NB4 (cell line): ENCODE data around the gene B3GAT3.
A peak's percentile ranks its signal among the peaks of the same experiment; 100 is the strongest.
"Not testable (repeated sequence)": the region's sequence is repeated elsewhere in the genome, so short reads cannot be mapped to it uniquely, and the experiment has no call there.

Source experiments
- DNase-seq: peaks from one replicate; pipeline ENCODE4 v3.0.0; 2010; ENCODE audit warnings: low read depth
- H3K4me3 ChIP-seq: one replicate; pipeline ENCODE4 v1.5.1; 2011; ENCODE audit warnings: mild to moderate bottlenecking, low read depth, low read length, moderate library complexity
- MAX ChIP-seq: IDR thresholded peaks from 2 replicates; pipeline ENCODE4 v1.6.1; 2011; ENCODE audit warnings: low read depth, low read length
- MYC ChIP-seq: IDR thresholded peaks from 2 replicates; pipeline ENCODE4 v1.6.1; 2011; ENCODE audit warnings: low read depth, low read length
- POLR2A ChIP-seq: IDR thresholded peaks from 2 replicates; pipeline ENCODE4 v1.6.1; 2011; ENCODE audit warnings: mild to moderate bottlenecking; ENCODE audit not compliant: insufficient read length; ENCODE audit errors: extremely low read depth
- TF ChIP-seq, protein P1 (sequence below): IDR thresholded peaks from one replicate; pipeline ENCODE4 v1.5.1; 2012; ENCODE audit warnings: low read depth, low read length

The B3GAT3 gene

GRCh38 chr11:62574363-62575071, 47.3 kb downstream of the B3GAT3 start:
- peak; percentile 5 for TF ChIP-seq POLR2A
- TF ChIP-seq, protein P1, sequence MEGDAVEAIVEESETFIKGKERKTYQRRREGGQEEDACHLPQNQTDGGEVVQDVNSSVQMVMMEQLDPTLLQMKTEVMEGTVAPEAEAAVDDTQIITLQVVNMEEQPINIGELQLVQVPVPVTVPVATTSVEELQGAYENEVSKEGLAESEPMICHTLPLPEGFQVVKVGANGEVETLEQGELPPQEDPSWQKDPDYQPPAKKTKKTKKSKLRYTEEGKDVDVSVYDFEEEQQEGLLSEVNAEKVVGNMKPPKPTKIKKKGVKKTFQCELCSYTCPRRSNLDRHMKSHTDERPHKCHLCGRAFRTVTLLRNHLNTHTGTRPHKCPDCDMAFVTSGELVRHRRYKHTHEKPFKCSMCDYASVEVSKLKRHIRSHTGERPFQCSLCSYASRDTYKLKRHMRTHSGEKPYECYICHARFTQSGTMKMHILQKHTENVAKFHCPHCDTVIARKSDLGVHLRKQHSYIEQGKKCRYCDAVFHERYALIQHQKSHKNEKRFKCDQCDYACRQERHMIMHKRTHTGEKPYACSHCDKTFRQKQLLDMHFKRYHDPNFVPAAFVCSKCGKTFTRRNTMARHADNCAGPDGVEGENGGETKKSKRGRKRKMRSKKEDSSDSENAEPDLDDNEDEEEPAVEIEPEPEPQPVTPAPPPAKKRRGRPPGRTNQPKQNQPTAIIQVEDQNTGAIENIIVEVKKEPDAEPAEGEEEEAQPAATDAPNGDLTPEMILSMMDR, result no peak
- no peak for TF ChIP-seq MAX
- peak; percentile 80 for TF ChIP-seq MYC
- H3K4me3 ChIP-seq, result peak overlapping the region; percentile 84
- peak; percentile 72 for DNase-seq

DNA sequence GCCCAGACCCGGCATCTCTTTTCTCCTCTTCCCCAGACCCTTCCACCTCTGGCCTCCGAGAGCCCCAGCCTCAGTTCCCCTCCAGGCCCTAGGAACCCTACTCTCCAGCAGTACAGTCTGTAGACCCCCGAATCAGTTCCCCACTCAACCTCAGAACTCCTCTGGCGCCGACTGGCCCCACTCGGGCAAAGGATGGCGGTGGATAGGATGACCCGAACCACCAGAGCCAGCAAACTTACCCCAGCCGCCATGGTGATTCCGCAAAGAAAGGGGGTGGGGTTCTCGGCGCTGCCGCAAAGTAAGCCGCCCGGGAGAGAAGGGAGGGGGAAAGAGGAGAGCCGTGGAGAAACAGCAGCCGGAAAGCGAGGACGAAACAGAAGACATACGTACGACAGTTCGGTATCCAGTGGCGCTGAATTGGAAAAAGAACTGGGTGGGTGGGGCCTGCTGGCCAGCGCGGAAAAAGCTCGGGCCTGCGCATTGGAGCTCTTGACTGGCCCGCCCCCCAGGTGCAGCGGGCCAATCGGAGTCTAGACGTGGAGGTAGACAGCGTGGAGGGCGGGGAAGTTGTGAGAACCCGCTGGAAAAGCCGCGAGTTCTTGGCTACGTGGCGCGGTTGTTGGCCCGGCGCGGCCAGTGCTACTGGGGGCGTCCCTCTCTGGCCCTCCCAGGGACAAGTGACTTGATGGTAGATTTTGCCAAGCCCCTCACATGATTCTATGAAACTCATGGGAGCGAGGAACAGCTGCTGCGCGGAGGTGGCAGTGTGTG, 48.0 kb downstream of the B3GAT3 start, which contains the start of gene EEF1G:
Gene EEF1G (minus strand): TSS at position 300 of the 771 bp plus-strand sequence. CDS start 49 bp downstream, at position 251.
- DNase-seq, result peak; percentile 100

GRCh38 chr11:62573006-62573591, 48.7 kb downstream of the B3GAT3 start:
- TF ChIP-seq MAX (no peak), POLR2A (no peak), MYC (no peak)
- TF ChIP-seq, protein P1, result no peak
- H3K4me3 ChIP-seq, result peak overlapping the region; percentile 99
- peak; percentile 59 for DNase-seq

More for the DNA sequence above, 48.0 kb downstream of the B3GAT3 start, which contains the start of gene EEF1G:
- TF ChIP-seq, protein P1, result no peak
- TF ChIP-seq MAX (peak; percentile 52), MYC (peak; percentile 67), POLR2A (peak; percentile 88)
- peak within 1 kb of the TSS; percentile 99 for H3K4me3 ChIP-seq

DNA sequence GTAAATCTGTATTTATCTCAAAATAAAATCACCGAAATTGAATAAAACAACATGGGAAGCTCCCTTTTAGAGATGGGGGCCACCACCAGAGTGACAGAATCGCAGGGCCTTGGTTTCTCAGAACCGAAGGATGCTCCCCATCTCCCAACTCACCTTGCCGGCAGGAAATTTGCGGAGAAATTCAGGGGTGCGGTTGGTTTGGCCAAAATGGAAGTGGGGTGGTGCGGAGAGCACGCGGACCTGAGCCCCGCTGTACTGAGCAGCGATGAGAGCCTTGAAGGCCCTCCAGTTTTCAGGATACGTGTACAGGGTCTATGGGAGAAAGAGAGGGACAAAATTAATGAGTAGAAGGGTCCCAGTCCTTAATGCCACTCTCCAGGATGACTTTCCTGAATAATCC, 49.4 kb downstream of the B3GAT3 start:
- H3K4me3 ChIP-seq, result peak overlapping the region; percentile 99
- TF ChIP-seq MAX (no peak), MYC (no peak), POLR2A (no peak)
- TF ChIP-seq, protein P1, result no peak
- no peak for DNase-seq

GRCh38 chr11:62571493-62571892, 50.3 kb downstream of the B3GAT3 start:
- H3K4me3 ChIP-seq, result peak overlapping the region; percentile 99
- not testable (repeated sequence) for DNase-seq

- H3K4me3 ChIP-seq, result peak overlapping the region; percentile 99
These were observed 50.9 kb downstream of the B3GAT3 start for GRCh38 chr11:62570903-62571302.

More at GRCh38 chr11:62570903-62571302, 50.9 kb downstream of the B3GAT3 start:
- not testable (repeated sequence) for DNase-seq
